CD4-positive, alpha-beta T cell treated with Interleukin-1 beta for 1 hour (primary cell): ENCODE results near the gene IFI16.
"Not testable (repeated sequence)": the region's sequence is repeated elsewhere in the genome, so short reads cannot be mapped to it uniquely, and the experiment has no call there.

Experiments
- DNase-seq, 2 donors: peaks; one replicate each; pipeline ENCODE4 v3.0.0-alpha.2; 2020 to 2022

The IFI16 gene

DNA sequence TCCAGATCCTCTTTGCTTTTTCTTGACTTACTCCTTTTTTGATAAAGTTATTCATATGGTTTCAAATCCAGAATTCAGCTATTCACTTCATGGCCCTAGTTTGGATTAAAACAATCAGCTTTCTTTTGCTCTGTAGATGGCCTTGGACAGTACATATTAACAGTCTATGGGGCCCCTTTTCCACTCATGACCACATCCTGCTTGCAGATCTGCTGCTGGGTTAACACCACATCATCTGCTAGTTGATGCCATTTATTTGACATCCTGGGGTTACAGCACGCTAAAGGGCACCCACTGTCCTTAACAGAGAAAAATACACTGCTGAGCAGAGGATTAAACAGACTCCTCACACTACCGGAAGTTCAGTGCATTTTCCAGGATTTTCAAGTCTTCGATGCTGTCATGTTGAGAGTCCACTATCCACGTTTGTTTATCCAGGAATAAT is 941 bp upstream of the IFI16 start:
- DNase-seq: peak; percentile 53 to 73

- no peak for DNase-seq
Measured at GRCh38 chr1:159009287-159009686, 420 bp upstream of the IFI16 start.

- DNase-seq: no peak
Measured at GRCh38 chr1:159010391-159010790, 684 bp downstream of the IFI16 start.

- DNase-seq: not testable (repeated sequence)
Measured at GRCh38 chr1:159011001-159011400, 1.3 kb downstream of the IFI16 start.

- no peak for DNase-seq
Measured at GRCh38 chr1:159011751-159012150, 2.0 kb downstream of the IFI16 start.

- peak; percentile 43 to 73 for DNase-seq
Measured at GRCh38 chr1:159012495-159012894, 2.8 kb downstream of the IFI16 start.

- DNase-seq: no peak
Measured at GRCh38 chr1:159014003-159014571, 4.4 kb downstream of the IFI16 start.

DNA sequence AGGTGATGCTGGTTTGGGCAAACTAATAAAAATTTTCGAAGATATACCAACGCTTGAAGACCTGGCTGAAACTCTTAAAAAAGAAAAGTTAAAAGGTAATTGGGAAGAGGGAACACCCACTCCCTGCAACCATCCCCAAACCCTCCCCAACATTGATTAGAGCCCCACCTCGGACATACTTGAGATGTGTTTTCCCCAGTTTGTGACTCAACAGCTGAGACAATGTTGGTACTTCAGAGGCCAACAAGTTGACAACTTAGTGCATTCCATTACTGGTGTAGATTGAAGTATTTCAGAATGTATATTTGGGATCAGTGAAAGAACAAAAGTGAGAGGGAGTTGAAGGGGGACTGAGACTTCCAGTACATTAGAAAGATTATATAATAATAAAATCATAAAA is 5.1 kb downstream of the IFI16 start:
- DNase-seq: no peak

DNA sequence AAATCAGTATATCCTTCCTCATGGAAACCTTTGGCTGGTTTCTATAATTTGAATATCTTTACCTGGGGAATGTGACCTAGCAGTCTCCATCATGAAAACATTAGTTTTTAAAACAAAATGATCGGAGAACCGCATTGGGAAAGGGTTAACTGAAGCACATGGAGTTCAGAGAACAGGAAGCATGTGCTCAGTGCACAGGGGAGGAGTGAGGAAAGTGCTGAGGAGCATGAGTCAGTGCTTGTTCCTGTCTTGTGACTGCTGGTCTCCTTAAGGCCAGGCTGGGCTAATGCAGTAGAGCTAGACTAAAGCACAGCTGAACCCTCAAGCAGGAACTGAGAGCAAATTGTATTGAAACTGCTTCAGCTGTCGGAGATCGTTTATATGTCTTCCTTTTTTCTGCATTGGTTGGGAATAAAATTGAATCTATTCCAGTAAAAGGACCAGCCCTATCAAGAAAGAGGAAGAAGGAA is 5.8 kb downstream of the IFI16 start:
- peak; percentile 69 to 78 for DNase-seq

DNA sequence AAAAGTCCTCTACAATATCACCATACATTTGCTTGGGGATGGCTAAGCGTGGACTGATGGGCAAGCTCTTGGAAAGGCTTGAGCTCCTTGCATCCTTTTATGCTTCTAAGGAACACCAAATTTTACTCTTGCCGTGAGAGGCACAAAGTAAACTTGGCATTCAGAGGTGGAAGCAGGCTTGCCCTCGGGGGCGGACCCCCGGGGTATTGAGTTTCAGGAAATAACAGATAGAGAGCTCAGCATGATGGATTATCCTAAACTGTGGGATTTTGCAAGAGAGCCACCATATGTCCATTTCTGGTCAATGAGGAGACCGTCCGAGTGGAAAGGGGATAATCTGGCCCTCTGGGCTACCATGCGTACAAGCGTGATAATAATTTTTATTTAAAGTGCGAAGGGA is 14.0 kb downstream of the IFI16 start:
- no peak for DNase-seq

- no peak for DNase-seq
Measured at GRCh38 chr1:159025043-159025442, 15.3 kb downstream of the IFI16 start.

- DNase-seq: not testable (repeated sequence)
Measured at GRCh38 chr1:159026841-159027240, 17.1 kb downstream of the IFI16 start.

GRCh38 chr1:159030311-159030710 is 20.6 kb downstream of the IFI16 start:
- DNase-seq: no peak

DNA sequence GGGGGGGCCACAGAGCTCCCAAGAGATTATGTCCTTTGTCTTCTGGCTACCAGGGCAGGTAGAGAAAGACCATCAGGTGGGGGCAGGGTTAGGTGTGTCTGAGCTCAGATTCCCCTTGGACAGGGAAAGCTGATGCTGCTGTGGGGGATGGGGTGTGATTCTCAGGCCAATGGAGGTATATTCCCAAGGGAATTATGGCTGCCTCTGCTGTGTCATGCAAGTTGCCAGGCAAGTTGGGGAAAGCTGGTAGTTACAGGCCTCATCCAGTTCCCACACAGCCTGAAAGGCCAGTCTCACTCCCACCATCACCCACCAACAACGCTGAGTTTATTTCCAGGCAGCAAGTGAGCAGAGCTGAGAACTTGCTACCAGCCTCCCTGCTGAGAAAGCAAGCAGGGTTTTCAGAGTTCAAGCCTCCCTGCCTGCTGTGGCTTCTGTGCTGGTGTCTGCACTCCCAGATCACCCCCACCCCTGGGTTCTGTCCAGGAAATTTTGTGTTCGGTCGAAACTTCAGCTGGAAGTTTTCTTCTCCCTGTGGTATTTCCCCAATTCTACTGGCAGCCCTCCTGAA is 21.3 kb downstream of the IFI16 start:
- DNase-seq: no peak

DNA sequence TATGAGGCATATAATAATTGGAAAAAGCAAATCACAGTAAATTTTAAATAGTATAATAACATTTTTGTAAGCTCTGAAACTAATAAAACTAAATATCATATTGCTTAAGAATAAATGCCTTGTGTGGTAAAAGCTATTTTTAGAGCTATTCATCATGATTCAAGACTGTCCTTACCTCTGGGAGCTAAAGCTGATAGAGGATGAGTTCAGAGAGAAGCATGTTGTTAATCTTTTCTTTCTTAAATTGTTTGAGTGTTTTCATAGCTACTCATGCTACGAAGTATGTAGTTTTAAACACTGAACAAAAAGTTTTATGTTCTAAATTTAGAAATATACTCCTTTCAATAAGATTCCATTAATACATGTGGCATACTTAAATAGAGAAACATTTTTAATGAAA is 30.5 kb downstream of the IFI16 start:
- no peak for DNase-seq

GRCh38 chr1:159040893-159041724 is 31.4 kb downstream of the IFI16 start:
- no peak for DNase-seq

DNA sequence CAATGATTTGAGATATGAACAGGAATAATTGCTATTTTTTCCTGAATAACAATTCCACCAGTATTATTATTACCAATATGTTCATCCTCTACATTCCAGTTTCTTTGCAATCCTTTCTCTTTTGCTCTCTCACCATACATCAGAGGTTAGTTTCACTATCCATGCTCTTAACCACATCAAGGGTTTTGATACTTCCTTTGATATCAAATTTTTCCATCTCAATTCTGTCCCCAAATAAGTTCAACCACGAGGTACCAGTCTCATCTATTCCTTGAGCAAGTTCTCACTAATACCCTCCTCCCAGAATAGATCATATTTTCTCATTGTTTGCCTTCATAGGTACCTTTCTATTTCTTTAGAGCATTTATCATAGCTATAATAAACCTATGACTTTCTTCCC is 36.8 kb downstream of the IFI16 start:
- DNase-seq: peak in 1 of 2 donors; percentile 35

- DNase-seq: no peak
Measured at GRCh38 chr1:159051436-159051835, 41.7 kb downstream of the IFI16 start.

- no peak for DNase-seq
Measured at GRCh38 chr1:159054427-159054826, 44.7 kb downstream of the IFI16 start.

DNA sequence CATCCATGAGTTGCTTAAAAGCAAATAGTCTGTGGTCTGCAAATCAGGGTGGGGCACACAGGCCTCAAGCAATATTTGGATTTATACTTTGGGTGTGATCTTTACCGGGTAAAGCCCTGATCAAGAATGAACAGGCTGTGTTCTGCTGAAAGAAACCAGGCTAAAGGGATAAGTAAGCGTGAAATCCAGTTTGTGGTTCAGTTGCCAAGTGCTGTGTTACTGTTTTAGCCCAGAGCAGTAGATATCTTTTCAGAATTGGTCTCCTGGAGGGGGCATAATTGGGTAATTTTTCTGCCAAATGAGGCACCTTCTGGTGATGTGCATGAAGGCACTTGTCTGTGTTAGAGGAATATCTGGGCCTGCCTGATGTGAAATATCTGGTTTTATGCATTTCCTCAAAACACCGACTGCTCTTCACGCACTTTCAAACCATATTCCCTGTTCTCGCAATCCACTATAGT is 45.5 kb downstream of the IFI16 start:
- peak in 1 of 2 donors; percentile 15 for DNase-seq

DNA sequence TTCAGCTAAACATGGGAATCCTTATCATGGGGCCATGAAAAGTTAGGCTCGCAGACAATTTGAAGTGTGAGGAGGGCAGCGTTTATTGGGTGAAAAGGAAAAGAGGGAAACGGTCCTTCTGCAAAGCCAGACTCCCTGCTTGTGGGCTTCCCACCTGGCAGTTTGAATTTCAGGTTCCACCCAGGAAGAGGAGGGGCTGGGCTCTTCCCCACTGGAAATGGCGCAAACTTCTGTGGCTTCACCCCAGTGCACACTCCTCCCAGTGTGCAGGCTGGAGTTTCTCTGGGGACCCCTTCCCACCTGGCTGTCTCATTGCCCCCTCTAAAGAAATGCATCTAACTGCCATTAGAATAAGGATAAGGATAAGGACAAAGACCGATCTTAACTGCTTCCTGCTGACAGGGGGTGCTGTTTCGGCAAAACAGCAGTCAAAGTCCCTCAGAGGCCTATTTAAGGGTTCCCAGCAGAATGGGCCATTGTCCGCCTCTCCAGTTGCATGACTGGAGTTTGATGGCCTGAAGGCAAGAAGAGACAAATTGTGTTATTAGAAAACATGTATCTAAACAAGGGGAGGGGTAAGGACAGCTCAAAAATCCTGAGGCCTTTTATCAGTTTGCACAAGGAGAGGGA is 46.5 kb downstream of the IFI16 start:
- no peak for DNase-seq

- no peak for DNase-seq
Measured at GRCh38 chr1:159058751-159059150, 49.0 kb downstream of the IFI16 start.

GRCh38 chr1:159065106-159065505 is 55.4 kb downstream of the IFI16 start:
- no peak for DNase-seq
